ENCODE measurements around the gene RPS6KC1. TPM values are rescaled to one million over a fixed set of nuclear protein-coding genes. Genes with fewer than 3 reads are reported as not detected.
A peak's percentile ranks its signal among the peaks of the same experiment; 100 is the strongest.

RPS6KC1 gene
- total and polyA plus RNA-seq, 5 donors from 2014 or later: 3.4 to 11.1 (median 6.1) TPM

- Histone ChIP-seq H3K4me1 (ENCODE audit: control insufficient read depth, insufficient read depth, low read length, poor library complexity, severe bottlenecking) (peaks cover 19% of the 10 kb centered on the region), H3K36me3 (ENCODE audit: control insufficient read depth, insufficient read depth, low read length) (no peaks in the 10 kb centered on the region), H3K4me3 (ENCODE audit: low read depth, low read length) (no peak overlapping the region), H3K27ac (ENCODE audit: insufficient read depth, low read length, poor library complexity, severe bottlenecking) (no peak overlapping the region), H3K9me3 (ENCODE audit: control insufficient read depth in 2 of 2, low read length in 2 of 2) (no peaks in the 10 kb centered on the region), H3K27me3 (ENCODE audit: control insufficient read depth, insufficient read depth, low read length) (peaks cover 11% of the 10 kb centered on the region)
- Mint-ChIP-seq H3K4me1 (peaks cover 17 to 28% (median 24%) of the 10 kb centered on the region in 4 donors), H3K4me3 (peak overlapping the region in 3 of 4 donors; percentile 23 to 92 (median 83)), H3K27me3 (peaks cover 43% of the 10 kb centered on the region), H3K9me3 (peaks cover 0 to 13% (median 3%) of the 10 kb centered on the region in 7 donors), H3K27ac (no peak overlapping the region), H3K36me3 (peaks cover 10% of the 10 kb centered on the region)
- ATAC-seq (ENCODE audit: low read depth in 2 of 2) (no peak), DNase-seq (no peak)
Observed at GRCh38 chr1:213049232-213049631, 1.8 kb upstream of the RPS6KC1 start.

DNA sequence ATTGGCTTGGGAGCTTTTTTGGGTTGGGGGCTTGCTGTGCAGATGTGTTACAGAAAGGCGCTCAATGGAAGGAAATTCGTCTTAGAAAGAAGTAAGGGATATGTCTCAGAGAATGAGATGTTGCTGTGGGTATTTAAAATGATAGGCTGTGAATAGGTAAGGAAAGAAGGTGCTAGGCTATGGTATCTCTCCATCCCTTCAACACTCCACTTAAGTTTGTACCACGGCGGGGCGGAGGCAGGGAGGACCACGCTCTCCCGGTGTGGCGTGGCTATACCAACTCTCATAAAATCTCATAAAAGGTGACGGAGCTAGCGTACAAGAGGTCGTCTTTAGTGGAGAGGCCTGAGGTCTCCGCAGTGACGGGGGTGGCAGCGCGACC lies 305 bp upstream of the RPS6KC1 start:
- ATAC-seq (ENCODE audit: low read depth in 2 of 2) (peak; percentile 19 to 25), DNase-seq (no peak)
- peaks cover 0 to 13% (median 3%) of the 10 kb centered on the region in 7 donors for H3K9me3 Mint-ChIP-seq
- H3K27ac Mint-ChIP-seq: peak overlapping the region; percentile 86 to 96 (median 94)
- H3K4me1 Mint-ChIP-seq: peaks cover 17 to 33% (median 30%) of the 10 kb centered on the region in 4 donors
- Histone ChIP-seq H3K27ac (ENCODE audit: insufficient read depth, low read length, poor library complexity, severe bottlenecking) (peak overlapping the region; percentile 62), H3K27me3 (ENCODE audit: control insufficient read depth, insufficient read depth, low read length) (peaks cover 11% of the 10 kb centered on the region), H3K4me1 (ENCODE audit: control insufficient read depth, insufficient read depth, low read length, poor library complexity, severe bottlenecking) (peaks cover 19% of the 10 kb centered on the region), H3K36me3 (ENCODE audit: control insufficient read depth, insufficient read depth, low read length) (no peaks in the 10 kb centered on the region), H3K9me3 (ENCODE audit: control insufficient read depth in 2 of 2, low read length in 2 of 2) (no peaks in the 10 kb centered on the region), H3K4me3 (ENCODE audit: low read depth, low read length) (peak overlapping the region; percentile 83)
- peaks cover 34% of the 10 kb centered on the region for H3K27me3 Mint-ChIP-seq
- peak overlapping the region; percentile 92 to 100 (median 96) for H3K4me3 Mint-ChIP-seq
- H3K36me3 Mint-ChIP-seq: peaks cover 14% of the 10 kb centered on the region

- H3K4me3 Mint-ChIP-seq: peak overlapping the region; percentile 92 to 100 (median 96)
- peaks cover 14% of the 10 kb centered on the region for H3K36me3 Mint-ChIP-seq
- DNase-seq (no peak), ATAC-seq (ENCODE audit: low read depth in 2 of 2) (no peak)
- Histone ChIP-seq H3K27me3 (ENCODE audit: control insufficient read depth, insufficient read depth, low read length) (peaks cover 11% of the 10 kb centered on the region), H3K4me1 (ENCODE audit: control insufficient read depth, insufficient read depth, low read length, poor library complexity, severe bottlenecking) (peaks cover 19% of the 10 kb centered on the region), H3K4me3 (ENCODE audit: low read depth, low read length) (peak overlapping the region; percentile 89), H3K36me3 (ENCODE audit: control insufficient read depth, insufficient read depth, low read length) (no peaks in the 10 kb centered on the region), H3K9me3 (ENCODE audit: control insufficient read depth in 2 of 2, low read length in 2 of 2) (no peaks in the 10 kb centered on the region), H3K27ac (ENCODE audit: insufficient read depth, low read length, poor library complexity, severe bottlenecking) (no peak overlapping the region)
- H3K9me3 Mint-ChIP-seq: peaks cover 0 to 13% (median 3%) of the 10 kb centered on the region in 7 donors
- H3K27me3 Mint-ChIP-seq: peaks cover 26% of the 10 kb centered on the region
- peaks cover 17 to 44% (median 32%) of the 10 kb centered on the region in 4 donors for H3K4me1 Mint-ChIP-seq
- peak overlapping the region; percentile 32 to 94 (median 86) for H3K27ac Mint-ChIP-seq
Observed at GRCh38 chr1:213051881-213052202, 801 bp downstream of the RPS6KC1 start.

GRCh38 chr1:213053455-213053854 lies 2.4 kb downstream of the RPS6KC1 start:
- Mint-ChIP-seq H3K9me3 (peaks cover 0 to 13% (median 3%) of the 10 kb centered on the region in 7 donors), H3K36me3 (peaks cover 14% of the 10 kb centered on the region), H3K4me3 (peak overlapping the region in 1 of 4 donors; percentile 85), H3K27me3 (peaks cover 12% of the 10 kb centered on the region), H3K4me1 (peaks cover 17 to 54% (median 35%) of the 10 kb centered on the region in 4 donors), H3K27ac (no peak overlapping the region)
- Histone ChIP-seq H3K4me1 (ENCODE audit: control insufficient read depth, insufficient read depth, low read length, poor library complexity, severe bottlenecking) (peaks cover 19% of the 10 kb centered on the region), H3K4me3 (ENCODE audit: low read depth, low read length) (no peak overlapping the region), H3K27ac (ENCODE audit: insufficient read depth, low read length, poor library complexity, severe bottlenecking) (no peak overlapping the region), H3K9me3 (ENCODE audit: control insufficient read depth in 2 of 2, low read length in 2 of 2) (no peaks in the 10 kb centered on the region), H3K27me3 (ENCODE audit: control insufficient read depth, insufficient read depth, low read length) (peaks cover 7% of the 10 kb centered on the region), H3K36me3 (ENCODE audit: control insufficient read depth, insufficient read depth, low read length) (no peaks in the 10 kb centered on the region)
- no peak for ATAC-seq (ENCODE audit: low read depth in 2 of 2)
- DNase-seq: no peak

DNA sequence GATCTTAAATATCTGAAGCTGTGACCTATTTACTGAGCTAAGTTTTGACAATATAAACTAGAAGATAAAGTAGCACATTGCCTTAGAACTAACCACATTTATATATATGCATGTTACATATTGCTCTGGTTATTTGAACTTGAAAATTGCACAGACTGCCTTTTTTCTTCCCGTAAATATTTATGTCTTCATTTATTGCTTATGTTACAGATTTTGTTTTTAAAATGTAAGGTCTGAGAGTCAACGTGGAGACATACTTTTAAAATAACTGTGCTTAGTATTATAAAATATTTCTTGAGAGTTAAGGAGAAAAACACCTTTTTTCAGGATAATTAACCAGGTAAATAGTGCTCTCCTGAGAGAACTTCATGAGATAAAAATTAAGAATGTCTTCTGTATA lies 3.1 kb downstream of the RPS6KC1 start:
- DNase-seq (no peak), ATAC-seq (ENCODE audit: low read depth in 2 of 2) (no peak)
- Histone ChIP-seq H3K4me3 (ENCODE audit: low read depth, low read length) (no peak overlapping the region), H3K27ac (ENCODE audit: insufficient read depth, low read length, poor library complexity, severe bottlenecking) (no peak overlapping the region), H3K9me3 (ENCODE audit: control insufficient read depth in 2 of 2, low read length in 2 of 2) (no peaks in the 10 kb centered on the region), H3K27me3 (ENCODE audit: control insufficient read depth, insufficient read depth, low read length) (peaks cover 4% of the 10 kb centered on the region), H3K4me1 (ENCODE audit: control insufficient read depth, insufficient read depth, low read length, poor library complexity, severe bottlenecking) (peaks cover 19% of the 10 kb centered on the region), H3K36me3 (ENCODE audit: control insufficient read depth, insufficient read depth, low read length) (no peaks in the 10 kb centered on the region)
- Mint-ChIP-seq H3K36me3 (peaks cover 14% of the 10 kb centered on the region), H3K9me3 (peaks cover 0 to 7% (median 1%) of the 10 kb centered on the region in 7 donors), H3K27me3 (peaks cover 6% of the 10 kb centered on the region), H3K27ac (no peak overlapping the region), H3K4me1 (peaks cover 12 to 54% (median 36%) of the 10 kb centered on the region in 4 donors), H3K4me3 (no peak overlapping the region)

- Mint-ChIP-seq H3K27me3 (peaks cover under 1% of the 10 kb centered on the region), H3K36me3 (peaks cover 14% of the 10 kb centered on the region), H3K4me3 (peak overlapping the region in 2 of 4 donors; percentile 4 to 10), H3K27ac (no peak overlapping the region), H3K9me3 (peaks cover 0 to 5% (median 2%) of the 10 kb centered on the region in 7 donors), H3K4me1 (peaks cover 9 to 56% (median 36%) of the 10 kb centered on the region in 4 donors)
- H3K4me1 ChIP-seq (ENCODE audit: control insufficient read depth, insufficient read depth, low read length, poor library complexity, severe bottlenecking): peaks cover 19% of the 10 kb centered on the region
- ATAC-seq (ENCODE audit: low read depth in 2 of 2): no peak
- DNase-seq: no peak
- H3K4me3 ChIP-seq (ENCODE audit: low read depth, low read length): no peak overlapping the region
- H3K27me3 ChIP-seq (ENCODE audit: control insufficient read depth, insufficient read depth, low read length): no peaks in the 10 kb centered on the region
- no peaks in the 10 kb centered on the region for H3K36me3 ChIP-seq (ENCODE audit: control insufficient read depth, insufficient read depth, low read length)
- H3K9me3 ChIP-seq (ENCODE audit: control insufficient read depth in 2 of 2, low read length in 2 of 2): no peaks in the 10 kb centered on the region
- H3K27ac ChIP-seq (ENCODE audit: insufficient read depth, low read length, poor library complexity, severe bottlenecking): no peak overlapping the region
Observed at GRCh38 chr1:213054733-213055591, 3.9 kb downstream of the RPS6KC1 start.

DNA sequence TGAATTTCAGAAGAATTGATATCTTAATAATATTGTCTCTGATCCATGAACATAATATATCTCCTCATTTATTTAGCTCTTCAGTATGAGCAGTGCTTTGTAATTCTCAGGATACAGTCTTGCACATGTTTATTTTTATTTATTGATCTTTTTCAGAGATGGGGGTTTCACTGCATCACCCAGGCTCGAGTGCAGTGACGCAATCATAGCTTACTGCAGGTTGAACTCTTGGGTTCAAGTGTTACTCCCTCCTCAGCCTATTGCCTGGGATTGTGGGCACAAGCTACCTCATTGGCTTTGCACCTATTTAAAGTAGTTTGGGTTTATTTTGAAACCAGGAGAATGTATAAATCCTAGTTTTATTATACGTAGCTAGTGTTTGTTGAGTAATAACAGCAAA lies 4.7 kb downstream of the RPS6KC1 start:
- peak overlapping the region in 2 of 4 donors; percentile 37 to 85 for H3K4me3 Mint-ChIP-seq
- H3K4me1 Mint-ChIP-seq: peaks cover 9 to 56% (median 28%) of the 10 kb centered on the region in 4 donors
- H3K27me3 ChIP-seq (ENCODE audit: control insufficient read depth, insufficient read depth, low read length): no peaks in the 10 kb centered on the region
- H3K36me3 ChIP-seq (ENCODE audit: control insufficient read depth, insufficient read depth, low read length): no peaks in the 10 kb centered on the region
- no peak overlapping the region for H3K27ac Mint-ChIP-seq
- peaks cover 15% of the 10 kb centered on the region for H3K4me1 ChIP-seq (ENCODE audit: control insufficient read depth, insufficient read depth, low read length, poor library complexity, severe bottlenecking)
- H3K9me3 ChIP-seq (ENCODE audit: control insufficient read depth in 2 of 2, low read length in 2 of 2): no peaks in the 10 kb centered on the region
- no peak overlapping the region for H3K27ac ChIP-seq (ENCODE audit: insufficient read depth, low read length, poor library complexity, severe bottlenecking)
- no peaks in the 10 kb centered on the region for H3K27me3 Mint-ChIP-seq
- H3K4me3 ChIP-seq (ENCODE audit: low read depth, low read length): no peak overlapping the region
- H3K36me3 Mint-ChIP-seq: peaks cover 9% of the 10 kb centered on the region
- peaks cover 0 to 2% (median 0%) of the 10 kb centered on the region in 7 donors for H3K9me3 Mint-ChIP-seq
- no peak for DNase-seq
- ATAC-seq (ENCODE audit: low read depth in 2 of 2): no peak
